HUES6 (cell line): ENCODE data around the gene DUSP7.

Source experiments
- H3K27ac ChIP-seq: 2 replicates; pipeline ENCODE4 v1.7.0; 2013; ENCODE audit warnings: low read depth, mild to moderate bottlenecking, low read length, inconsistent platforms
- H3K27me3 ChIP-seq: 2 replicates; pipeline ENCODE4 v1.6.1; 2013; ENCODE audit warnings: low read length; ENCODE audit not compliant: control insufficient read depth, insufficient read depth
- H3K36me3 ChIP-seq: 2 replicates; pipeline ENCODE4 v1.6.1; 2013; ENCODE audit warnings: low read length; ENCODE audit not compliant: control insufficient read depth, insufficient read depth
- H3K4me1 ChIP-seq: 2 replicates; pipeline ENCODE4 v1.6.1; 2013; ENCODE audit warnings: low read length; ENCODE audit not compliant: control insufficient read depth, insufficient read depth
- H3K4me3 ChIP-seq: 2 replicates; pipeline ENCODE4 v1.5.1; 2013; ENCODE audit warnings: low read depth, low read length
- H3K9ac ChIP-seq: one replicate; pipeline ENCODE4 v1.6.1; 2013; ENCODE audit warnings: mild to moderate bottlenecking, low read length
- H3K9me3 ChIP-seq: 2 replicates; pipeline ENCODE4 v1.6.1; 2013; ENCODE audit warnings: low read depth, low read length; ENCODE audit not compliant: control insufficient read depth, insufficient read depth

DUSP7 gene

DNA sequence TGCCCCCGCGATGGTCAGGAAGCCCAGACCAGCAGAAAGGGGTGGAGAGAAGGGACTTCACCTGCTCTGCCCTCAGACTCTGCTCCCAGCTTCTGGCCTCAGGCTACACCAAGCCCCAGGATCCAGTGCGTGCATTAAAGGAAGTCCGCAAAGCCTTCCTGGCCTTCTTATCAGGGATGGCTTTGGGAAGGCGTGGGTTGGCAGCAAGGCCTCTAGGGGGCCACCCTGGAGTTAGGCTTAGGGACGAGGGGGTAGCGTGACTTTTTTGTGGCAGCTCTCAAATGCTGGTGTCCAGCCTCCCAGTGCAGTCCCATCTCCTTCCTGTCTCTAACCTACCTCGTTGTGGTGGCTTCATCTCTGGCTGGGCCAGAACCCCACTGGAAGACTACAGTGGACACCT, 41.8 kb downstream of the DUSP7 start:
- Histone ChIP-seq H3K9ac (no peak overlapping the region), H3K4me1 (peaks cover 4% of the 10 kb centered on the region; the same call in 1 of the 2 replicates), H3K9me3 (no peaks in the 10 kb centered on the region), H3K4me3 (no peak overlapping the region), H3K27ac (no peak overlapping the region), H3K36me3 (no peaks in the 10 kb centered on the region), H3K27me3 (no peaks in the 10 kb centered on the region)

GRCh38 chr3:52013802-52014598, 42.4 kb downstream of the DUSP7 start:
- H3K9ac ChIP-seq = no peak overlapping the region
- H3K36me3 ChIP-seq = no peaks in the 10 kb centered on the region
- peaks cover 3% of the 10 kb centered on the region; the same call in 1 of the 2 replicates for H3K4me1 ChIP-seq
- H3K27me3 ChIP-seq = no peaks in the 10 kb centered on the region
- no peaks in the 10 kb centered on the region for H3K9me3 ChIP-seq
- H3K27ac ChIP-seq = no peak overlapping the region
- no peak overlapping the region for H3K4me3 ChIP-seq

DNA sequence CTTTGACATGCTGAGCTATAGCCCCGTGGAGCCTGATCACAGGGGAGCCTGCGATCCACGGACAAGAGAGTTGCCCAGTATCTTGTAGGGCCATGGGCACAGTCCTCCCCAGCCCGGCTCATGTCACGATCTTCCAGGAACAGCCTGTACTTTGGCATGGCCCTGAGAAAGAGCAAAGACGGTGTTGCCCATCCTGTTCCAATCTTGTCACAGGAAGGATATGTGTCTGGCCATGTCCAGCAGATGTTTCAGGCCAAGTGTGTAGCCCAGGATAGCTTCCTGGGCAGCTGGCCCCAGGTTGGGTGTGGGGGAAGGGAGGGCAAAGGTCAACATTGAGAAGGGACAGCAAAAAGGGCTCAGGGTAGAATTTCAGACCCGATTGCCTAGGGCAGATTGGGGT, 43.7 kb downstream of the DUSP7 start:
- Histone ChIP-seq H3K36me3 (no peaks in the 10 kb centered on the region), H3K9me3 (no peaks in the 10 kb centered on the region), H3K4me3 (no peak overlapping the region), H3K9ac (no peak overlapping the region), H3K27me3 (no peaks in the 10 kb centered on the region), H3K27ac (no peak overlapping the region), H3K4me1 (peaks cover 3% of the 10 kb centered on the region; the same call in 1 of the 2 replicates)

GRCh38 chr3:52010431-52010830, 45.9 kb downstream of the DUSP7 start:
- Histone ChIP-seq H3K9me3 (no peaks in the 10 kb centered on the region), H3K36me3 (no peaks in the 10 kb centered on the region), H3K27ac (no peak overlapping the region), H3K27me3 (no peaks in the 10 kb centered on the region), H3K9ac (no peak overlapping the region), H3K4me1 (peaks cover 18% of the 10 kb centered on the region), H3K4me3 (no peak overlapping the region)

DNA sequence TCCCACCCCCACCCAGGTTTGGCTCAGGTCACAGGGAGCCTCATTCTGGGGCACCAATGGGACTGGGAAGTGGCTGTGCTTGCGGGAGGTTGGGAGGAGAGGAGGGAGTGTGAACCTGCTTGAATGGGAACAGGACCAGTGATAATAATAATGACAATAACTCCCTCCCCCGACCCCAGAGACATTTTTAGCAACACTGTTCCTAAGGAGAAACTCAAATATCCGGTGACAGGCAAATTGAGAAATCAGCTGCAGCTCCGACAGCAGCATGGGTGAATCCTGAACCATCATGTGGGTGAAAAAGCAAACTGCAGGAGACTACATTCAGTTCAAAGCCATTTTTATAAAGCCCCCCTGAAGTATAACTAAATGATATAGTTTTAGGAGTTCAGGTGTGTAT, 49.1 kb downstream of the DUSP7 start:
- Histone ChIP-seq H3K9ac (no peak overlapping the region), H3K27ac (no peak overlapping the region), H3K36me3 (no peaks in the 10 kb centered on the region)

GRCh38 chr3:52006820-52007133, 49.6 kb downstream of the DUSP7 start:
- H3K9me3 ChIP-seq = no peaks in the 10 kb centered on the region
- H3K36me3 ChIP-seq = no peaks in the 10 kb centered on the region
- H3K27me3 ChIP-seq = no peaks in the 10 kb centered on the region
- H3K27ac ChIP-seq = no peak overlapping the region
- H3K4me3 ChIP-seq = no peak overlapping the region
- H3K4me1 ChIP-seq = peaks cover 27% of the 10 kb centered on the region
- no peak overlapping the region for H3K9ac ChIP-seq

More for the DNA sequence above, 49.1 kb downstream of the DUSP7 start:
- Histone ChIP-seq H3K9me3 (no peaks in the 10 kb centered on the region), H3K27me3 (no peaks in the 10 kb centered on the region), H3K4me1 (peaks cover 27% of the 10 kb centered on the region), H3K4me3 (no peak overlapping the region)

GRCh38 chr3:52006017-52006819, 50.2 kb downstream of the DUSP7 start:
- H3K27ac ChIP-seq = no peak overlapping the region

DNA sequence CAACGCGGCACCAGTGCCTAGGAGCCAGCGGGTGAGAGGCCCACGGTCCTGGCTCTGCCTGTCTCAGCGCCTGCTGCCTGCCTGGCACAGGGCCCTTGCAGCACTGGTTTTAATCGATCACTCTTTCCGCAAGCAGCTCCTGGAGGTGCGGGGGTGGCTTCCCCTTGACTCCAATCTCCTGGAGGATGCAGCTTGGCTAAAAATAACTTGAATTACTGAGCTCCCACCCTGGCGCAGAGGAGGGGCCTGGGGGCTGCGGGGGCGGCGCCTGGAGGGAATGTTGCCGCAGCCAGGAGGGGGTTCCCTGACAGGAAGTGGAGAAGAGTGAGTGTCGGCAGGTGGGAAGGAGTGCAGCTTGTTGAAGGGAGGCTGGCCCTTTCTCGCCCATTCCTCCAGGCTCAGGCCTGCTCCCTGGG, 50.8 kb downstream of the DUSP7 start:
- Histone ChIP-seq H3K27ac (no peak overlapping the region), H3K9ac (no peak overlapping the region), H3K4me3 (peak overlapping the region; percentile 29)

More at GRCh38 chr3:52006017-52006819, 50.2 kb downstream of the DUSP7 start:
- Histone ChIP-seq H3K9me3 (no peaks in the 10 kb centered on the region), H3K4me3 (peak overlapping the region; percentile 29), H3K36me3 (no peaks in the 10 kb centered on the region), H3K9ac (no peak overlapping the region), H3K27me3 (no peaks in the 10 kb centered on the region), H3K4me1 (peaks cover 27% of the 10 kb centered on the region)

DNA sequence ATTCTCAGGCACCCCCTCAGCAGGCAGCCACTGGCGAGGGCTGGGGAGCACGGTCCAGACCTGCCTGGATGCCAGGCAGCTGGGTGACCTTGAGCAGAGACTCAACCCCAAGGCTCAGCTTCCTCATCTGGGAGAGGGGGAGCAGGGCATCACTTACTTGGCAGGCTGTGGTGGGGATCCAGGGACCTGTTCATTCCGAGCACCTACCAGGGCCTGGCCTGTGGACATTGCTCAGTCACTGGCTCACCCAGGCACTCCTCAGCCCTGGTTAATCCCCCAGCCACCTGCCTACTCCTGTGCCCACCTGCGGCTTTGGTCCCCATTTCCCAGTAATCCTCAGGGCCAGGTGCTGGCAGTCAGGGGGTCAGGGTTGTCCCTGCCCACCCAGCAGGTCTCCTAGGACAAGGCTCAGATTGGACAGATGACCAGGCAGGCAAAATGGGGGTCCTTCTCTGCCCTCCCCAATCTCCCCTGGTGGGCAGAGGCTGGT, 51.4 kb downstream of the DUSP7 start:
- Histone ChIP-seq H3K36me3 (no peaks in the 10 kb centered on the region), H3K9me3 (no peaks in the 10 kb centered on the region), H3K27ac (no peak overlapping the region), H3K4me3 (peak overlapping the region; percentile 13; the same call in 1 of the 2 replicates), H3K9ac (no peak overlapping the region), H3K27me3 (no peaks in the 10 kb centered on the region), H3K4me1 (peaks cover 27% of the 10 kb centered on the region)

More for the DNA sequence above, 50.8 kb downstream of the DUSP7 start:
- Histone ChIP-seq H3K9me3 (no peaks in the 10 kb centered on the region), H3K4me1 (peaks cover 27% of the 10 kb centered on the region), H3K27me3 (no peaks in the 10 kb centered on the region), H3K36me3 (no peaks in the 10 kb centered on the region)

GRCh38 chr3:52004163-52004787, 52.1 kb downstream of the DUSP7 start:
- no peak overlapping the region for H3K4me3 ChIP-seq
- no peaks in the 10 kb centered on the region for H3K9me3 ChIP-seq
- no peaks in the 10 kb centered on the region for H3K36me3 ChIP-seq
- H3K27me3 ChIP-seq = no peaks in the 10 kb centered on the region
- no peak overlapping the region for H3K9ac ChIP-seq
- no peak overlapping the region for H3K27ac ChIP-seq
- peaks cover 27% of the 10 kb centered on the region for H3K4me1 ChIP-seq

- H3K36me3 ChIP-seq = no peaks in the 10 kb centered on the region
- H3K27ac ChIP-seq = no peak overlapping the region
- H3K9me3 ChIP-seq = no peaks in the 10 kb centered on the region
- H3K27me3 ChIP-seq = no peaks in the 10 kb centered on the region
- H3K4me1 ChIP-seq = peaks cover 32% of the 10 kb centered on the region
- H3K4me3 ChIP-seq = no peak overlapping the region
- H3K9ac ChIP-seq = no peak overlapping the region
Observed at GRCh38 chr3:52002748-52003147, 53.6 kb downstream of the DUSP7 start.
